ENCODE data around the gene OR5H6.
"Not testable (repeated sequence)": the region's sequence is repeated elsewhere in the genome, so short reads cannot be mapped to it uniquely, and the experiment has no call there.

OR5H6 gene

GRCh38 chr3:98263944-98264343, at the start of gene OR5H6:
OR5H6 (plus strand) TSS chr3:98264244; CDS start chr3:98264333, 89 bp downstream.
- DNase-seq (ENCODE audit: low read depth in 2 of 2), result no peak

GRCh38 chr3:98215051-98215450, 49.0 kb upstream of the OR5H6 start:
- no peak for DNase-seq (ENCODE audit: low read depth in 2 of 2)

DNA sequence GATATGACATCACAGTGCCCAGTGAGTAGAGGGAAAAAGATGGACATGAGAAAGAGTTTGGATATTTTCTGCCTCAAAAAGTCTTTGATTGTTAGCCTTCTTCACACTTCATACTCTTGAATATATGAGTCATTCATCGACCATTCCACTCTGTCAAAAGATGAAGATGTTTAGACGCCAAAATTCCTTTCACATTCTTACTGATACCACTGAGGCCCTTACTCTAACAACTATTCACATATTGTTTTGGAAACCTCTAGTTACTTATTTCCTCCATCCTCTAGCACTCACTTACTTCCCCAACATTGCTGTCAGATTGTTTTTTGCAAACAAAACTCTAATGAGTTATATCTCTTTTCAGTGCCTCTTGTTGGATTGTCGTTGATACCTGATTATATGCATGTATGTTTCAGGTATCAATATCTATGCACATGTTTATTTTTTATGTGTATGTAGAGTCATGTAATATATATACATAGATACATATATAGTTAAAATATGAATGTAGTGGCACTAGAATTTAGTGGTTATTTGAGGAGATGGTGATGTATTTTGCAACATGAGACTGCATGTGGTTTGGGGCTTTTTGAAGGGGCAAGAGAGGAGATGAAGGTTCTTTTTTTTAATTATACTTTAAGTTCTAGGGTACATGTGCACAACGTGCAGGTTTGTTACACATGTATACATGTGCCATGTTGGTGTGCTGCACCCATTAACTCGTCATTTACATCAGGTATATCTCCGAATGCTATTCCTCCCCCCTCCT, 40.0 kb upstream of the OR5H6 start:
- DNase-seq (ENCODE audit: low read depth in 2 of 2), result no peak

DNA sequence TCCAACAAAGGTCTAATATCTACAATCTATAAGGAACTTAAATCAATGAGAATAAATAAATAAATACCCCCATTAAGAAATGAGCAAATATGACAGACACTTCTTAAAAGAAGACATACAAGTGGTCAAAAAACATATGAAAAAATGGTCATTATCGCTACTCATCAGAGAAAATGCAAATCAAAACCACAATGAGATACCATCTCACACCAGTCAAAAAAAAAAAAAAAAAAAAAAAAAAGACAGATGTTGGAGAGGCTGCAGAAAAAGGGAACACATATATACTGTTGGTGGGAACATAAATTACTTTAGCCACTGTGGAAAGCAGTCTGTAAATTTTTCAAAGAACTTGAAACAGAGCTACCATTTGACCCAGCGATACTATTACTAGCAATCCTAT, 31.6 kb upstream of the OR5H6 start:
- no peak for DNase-seq (ENCODE audit: low read depth in 2 of 2)

DNA sequence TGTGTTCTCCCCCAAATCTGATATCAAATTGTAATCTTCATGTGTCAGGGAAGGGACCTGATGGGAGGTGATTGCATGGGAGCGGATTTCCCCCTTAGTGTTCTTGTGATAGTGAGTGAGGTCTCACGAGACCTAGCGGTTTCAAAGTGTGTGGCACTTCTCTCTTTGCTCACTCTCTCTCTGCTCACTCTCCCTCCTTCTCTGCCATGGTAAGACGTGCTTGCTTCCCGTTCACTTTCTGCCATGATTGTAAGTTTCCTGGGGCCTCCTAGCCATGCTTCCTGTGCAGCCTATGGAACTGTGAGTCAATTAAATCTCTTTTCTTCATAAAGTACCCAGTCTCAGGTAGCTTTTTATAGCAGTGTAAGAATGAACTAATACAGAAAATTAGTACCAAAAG, 30.6 kb upstream of the OR5H6 start:
- DNase-seq (ENCODE audit: low read depth in 2 of 2), result no peak

DNA sequence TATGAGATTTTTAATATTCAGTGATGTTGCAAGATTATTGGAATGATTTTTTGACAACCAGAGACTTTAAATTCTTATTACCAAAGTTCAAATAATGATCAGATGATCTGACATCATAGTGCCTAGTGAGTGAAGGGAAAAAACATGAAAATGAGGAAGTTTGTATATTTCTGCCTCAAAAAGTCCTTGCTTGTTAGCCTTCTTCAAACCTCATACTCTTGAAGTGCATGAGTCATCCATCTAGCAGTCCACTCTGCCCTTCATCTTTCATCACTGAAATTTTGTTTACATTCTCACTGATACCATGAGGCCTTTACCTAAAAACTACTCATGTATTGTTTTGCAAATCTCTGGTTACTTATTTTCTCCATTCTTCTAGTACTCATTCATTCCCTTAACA, 23.9 kb upstream of the OR5H6 start:
- no peak for DNase-seq (ENCODE audit: low read depth in 2 of 2)

GRCh38 chr3:98242155-98242554, 21.9 kb upstream of the OR5H6 start:
- no peak for DNase-seq (ENCODE audit: low read depth in 2 of 2)

- no peak for DNase-seq (ENCODE audit: low read depth in 2 of 2)
Measured at GRCh38 chr3:98243843-98244242, 20.2 kb upstream of the OR5H6 start.

DNA sequence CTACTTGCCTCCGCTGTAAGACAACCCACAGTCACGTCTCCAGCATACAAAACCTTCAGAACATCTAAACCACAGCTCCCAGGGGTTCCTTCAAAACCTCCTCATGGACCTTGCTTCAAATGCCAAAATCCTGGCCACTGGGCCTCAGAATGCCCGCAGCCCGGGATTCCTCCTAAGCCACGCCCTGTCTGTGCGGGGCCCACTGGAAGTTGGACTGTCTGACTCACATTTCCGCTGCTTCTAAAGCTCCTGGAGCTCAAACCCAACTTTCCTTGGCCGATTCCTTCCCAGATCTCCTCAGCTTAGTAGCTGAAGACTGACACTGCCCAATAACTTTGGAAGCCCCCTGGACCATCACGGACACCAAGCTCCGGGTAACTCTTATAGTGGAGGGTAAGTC, 17.9 kb upstream of the OR5H6 start:
- no peak for DNase-seq (ENCODE audit: low read depth in 2 of 2)

GRCh38 chr3:98256026-98256425, 8.0 kb upstream of the OR5H6 start:
- DNase-seq (ENCODE audit: low read depth in 2 of 2), result not testable (repeated sequence)

DNA sequence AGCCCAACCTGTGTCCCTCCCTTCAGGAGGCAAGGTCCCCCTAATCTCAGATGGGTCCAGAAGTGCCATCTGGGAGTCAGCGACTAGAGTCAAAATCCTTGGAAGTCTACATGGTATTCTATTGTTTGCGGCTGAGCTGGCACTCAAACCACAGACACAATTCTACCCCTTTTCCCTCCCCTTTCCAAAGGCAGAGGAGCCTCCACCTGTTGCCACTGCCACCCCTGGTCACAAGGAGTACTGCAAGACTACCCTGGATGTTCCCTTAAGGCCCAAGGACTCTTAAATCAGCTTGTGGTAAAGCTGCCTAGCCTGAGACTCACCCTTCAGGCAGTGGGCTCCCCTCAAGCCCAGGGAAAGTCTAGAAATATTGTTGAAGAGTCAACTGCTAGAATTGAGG, 4.3 kb upstream of the OR5H6 start:
- DNase-seq (ENCODE audit: low read depth in 2 of 2), result no peak

DNA sequence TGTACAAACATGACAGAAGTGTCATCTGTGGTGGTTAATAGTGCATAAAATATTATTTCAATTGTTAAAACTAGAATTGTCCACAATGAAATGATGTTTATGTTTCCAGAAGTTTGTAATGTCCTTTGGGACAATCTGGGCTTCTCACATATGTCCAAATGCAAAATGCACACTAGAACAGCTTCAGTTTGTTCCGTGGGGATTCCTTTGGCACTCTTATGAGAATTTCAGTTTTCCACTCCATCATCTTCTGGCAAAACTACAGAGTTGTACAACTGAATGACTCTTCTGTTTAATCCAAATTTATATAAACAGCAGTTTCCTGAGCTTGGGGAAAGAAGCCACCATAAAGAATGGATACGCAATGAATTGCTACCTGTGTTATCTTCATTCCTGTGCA, 2.0 kb upstream of the OR5H6 start:
- DNase-seq (ENCODE audit: low read depth in 2 of 2), result no peak

DNA sequence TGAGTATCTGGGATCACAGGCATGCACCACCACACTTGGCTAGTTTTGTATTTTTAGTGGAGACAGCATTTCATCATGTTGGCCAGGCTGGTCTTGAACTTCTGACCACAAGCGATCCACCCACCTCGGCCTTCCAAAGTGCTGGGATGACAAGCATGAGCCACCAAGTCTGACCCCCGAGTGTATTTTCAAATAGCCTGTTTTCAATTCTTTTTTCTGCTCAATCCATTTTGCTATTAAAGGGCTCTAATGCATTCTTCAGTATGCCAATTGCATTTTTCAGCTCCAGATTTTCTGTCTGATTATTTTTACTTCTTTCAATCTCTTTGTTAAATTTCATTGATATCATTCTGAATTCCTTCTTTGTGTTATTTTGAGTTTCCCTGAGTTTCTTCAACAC, 5.8 kb downstream of the OR5H6 start:
- no peak for DNase-seq (ENCODE audit: low read depth in 2 of 2)

GRCh38 chr3:98272126-98272525, 8.1 kb downstream of the OR5H6 start:
- DNase-seq (ENCODE audit: low read depth in 2 of 2), result no peak

DNA sequence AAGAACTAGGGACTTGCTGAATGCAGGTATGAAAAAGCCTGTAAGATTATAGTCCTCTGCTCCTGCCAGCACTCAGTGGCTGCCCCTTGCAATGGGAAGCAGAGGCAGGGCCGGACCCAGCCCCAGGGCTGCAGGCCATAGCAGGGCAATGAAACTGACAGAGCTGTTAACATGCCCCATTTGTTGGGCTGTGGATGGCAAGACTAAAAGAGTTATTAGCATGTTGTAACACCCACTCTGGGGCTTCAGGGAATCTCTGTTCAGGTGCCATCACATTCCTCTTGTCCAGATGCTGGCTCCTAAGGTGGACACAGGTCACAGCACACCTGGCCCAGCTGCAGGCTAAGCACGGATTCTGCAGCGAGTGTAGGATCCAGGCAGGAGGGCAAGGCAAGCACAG, 10.9 kb downstream of the OR5H6 start:
- no peak for DNase-seq (ENCODE audit: low read depth in 2 of 2)

- DNase-seq (ENCODE audit: low read depth in 2 of 2), result no peak
Measured at GRCh38 chr3:98282205-98282604, 18.2 kb downstream of the OR5H6 start, which contains the start of gene OR5H2. OR5H2 (plus strand) TSS chr3:98282505; CDS start chr3:98282903, 398 bp downstream.

DNA sequence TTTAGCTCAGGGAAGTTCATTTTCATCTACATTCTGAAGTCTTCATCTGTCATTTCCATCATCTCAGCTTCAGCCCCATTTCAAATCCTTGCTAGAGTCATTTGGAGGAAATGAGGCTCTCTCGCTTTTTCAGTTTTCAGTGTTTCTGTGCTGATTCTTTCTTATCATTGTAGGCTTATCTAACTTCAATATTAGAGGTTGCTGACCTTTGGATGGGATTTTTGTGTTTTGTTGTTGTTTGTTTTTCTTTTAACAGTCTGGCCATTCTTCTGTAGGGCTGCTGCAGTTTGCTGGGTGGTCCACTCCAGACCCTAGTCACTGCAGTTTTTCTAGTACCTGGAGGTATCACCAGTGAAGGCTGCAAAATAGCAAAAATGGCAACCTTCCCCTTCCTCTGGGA, 26.9 kb downstream of the OR5H6 start:
- DNase-seq (ENCODE audit: low read depth in 2 of 2), result no peak

- DNase-seq (ENCODE audit: low read depth in 2 of 2), result no peak
Measured at GRCh38 chr3:98291332-98291957, 27.4 kb downstream of the OR5H6 start.
